ENCODE measurements around the gene PARD3.

The PARD3 gene

DNA sequence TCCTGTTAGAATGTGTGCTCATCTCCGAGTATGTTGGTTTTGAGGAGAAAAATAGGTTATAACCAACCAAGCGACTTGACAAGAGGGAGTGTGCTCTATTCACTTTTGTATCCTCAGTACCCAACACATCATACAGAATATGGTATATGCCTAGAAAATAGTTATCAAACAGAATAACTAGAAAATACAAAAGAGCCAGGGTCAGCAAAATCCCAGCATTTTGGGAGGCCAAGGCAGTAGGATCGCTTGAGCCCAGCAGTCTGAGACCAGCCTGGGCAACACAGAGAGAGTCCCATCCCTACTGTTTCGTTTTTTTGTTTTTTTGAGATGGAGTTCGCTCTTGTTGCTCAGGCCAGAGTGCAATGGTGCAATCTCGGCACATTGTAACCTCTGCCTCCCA lies 257.9 kb downstream of the PARD3 start:
- ChIA-PET CTCF (no interaction called here), POLR2A (ENCODE audit: low non-redundant PET) (no interaction called here)
- DNase-seq (ENCODE audit: low spot score), result no peak
- H3K27ac ChIP-seq, result peak overlapping the region; percentile 30; the same call in 1 of the 2 replicates
- TF ChIP-seq CTCF (conservative IDR thresholded peaks at IDR 0.05; ENCODE audit: low read depth), result no peak

GRCh38 chr10:34555653-34556052 lies 259.4 kb downstream of the PARD3 start:
- CTCF ChIA-PET, result no interaction called here
- TF ChIP-seq CTCF (conservative IDR thresholded peaks at IDR 0.05; ENCODE audit: low read depth), result no peak
- no peak overlapping the region for H3K27ac ChIP-seq
- no peak for DNase-seq (ENCODE audit: low spot score)
- POLR2A ChIA-PET (ENCODE audit: low non-redundant PET), result no interaction called here

- H3K27ac ChIP-seq, result no peak overlapping the region
- DNase-seq (ENCODE audit: low spot score), result no peak
- TF ChIP-seq CTCF (conservative IDR thresholded peaks at IDR 0.05; ENCODE audit: low read depth), result no peak
- ChIA-PET POLR2A (ENCODE audit: low non-redundant PET) (no interaction called here), CTCF (interaction anchor here (0.6 kb wide), 1 partner anchor 1271 kb away, joined by 4 read pairs; no protein-coding TSS in a partner anchor)
Observed at GRCh38 chr10:34553747-34554146, 261.3 kb downstream of the PARD3 start.

DNA sequence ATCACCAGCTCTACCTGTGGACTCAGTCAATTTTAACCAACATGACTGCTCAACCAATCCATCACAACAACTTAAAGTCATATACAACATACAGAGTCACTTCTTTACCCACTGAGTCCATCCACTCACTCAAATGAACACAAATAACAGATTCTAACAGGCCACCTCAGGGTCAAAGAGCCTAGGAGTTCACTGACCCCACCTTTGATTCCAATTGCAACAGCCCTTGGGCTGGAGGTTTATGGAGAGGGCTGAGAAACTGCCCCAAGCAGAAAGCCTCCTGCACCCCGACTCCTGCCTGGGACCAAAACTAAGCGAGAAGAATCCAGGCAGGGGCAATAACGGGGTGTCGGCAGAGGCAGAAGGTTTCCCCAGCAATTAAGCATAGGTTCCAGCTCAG lies 263.8 kb downstream of the PARD3 start:
- DNase-seq (ENCODE audit: low spot score), result no peak
- CTCF ChIA-PET, result no interaction called here
- no peak for TF ChIP-seq CTCF (conservative IDR thresholded peaks at IDR 0.05; ENCODE audit: low read depth)
- POLR2A ChIA-PET (ENCODE audit: low non-redundant PET), result no interaction called here
- H3K27ac ChIP-seq, result 0 out of 2 replicates have a peak overlapping the region, but pooled peaks have one; percentile 8

GRCh38 chr10:34549953-34550352 lies 265.1 kb downstream of the PARD3 start:
- TF ChIP-seq CTCF (conservative IDR thresholded peaks at IDR 0.05; ENCODE audit: low read depth), result no peak
- no peak for DNase-seq (ENCODE audit: low spot score)
- ChIA-PET POLR2A (ENCODE audit: low non-redundant PET) (no interaction called here), CTCF (no interaction called here)
- no peak overlapping the region for H3K27ac ChIP-seq

GRCh38 chr10:34549001-34549400 lies 266.1 kb downstream of the PARD3 start:
- CTCF ChIA-PET, result no interaction called here
- no peak for DNase-seq (ENCODE audit: low spot score)
- POLR2A ChIA-PET (ENCODE audit: low non-redundant PET), result no interaction called here
- no peak overlapping the region for H3K27ac ChIP-seq
- no peak for TF ChIP-seq CTCF (conservative IDR thresholded peaks at IDR 0.05; ENCODE audit: low read depth)

GRCh38 chr10:34548466-34548865 lies 266.6 kb downstream of the PARD3 start:
- no peak for DNase-seq (ENCODE audit: low spot score)
- POLR2A ChIA-PET (ENCODE audit: low non-redundant PET), result no interaction called here
- no peak for TF ChIP-seq CTCF (conservative IDR thresholded peaks at IDR 0.05; ENCODE audit: low read depth)
- H3K27ac ChIP-seq, result no peak overlapping the region
- CTCF ChIA-PET, result no interaction called here

Data from RWPE1 (cell line).